Measurements from ENCODE around the gene NKAPL.
"Not testable (repeated sequence)": the region's sequence is repeated elsewhere in the genome, so short reads cannot be mapped to it uniquely, and the experiment has no call there.

NKAPL gene

GRCh38 chr6:28296520-28297060, 37.5 kb downstream of the NKAPL start:
- DNase-seq (ENCODE audit: low spot score): no peak

- no peak for DNase-seq (ENCODE audit: low spot score)
Measured at GRCh38 chr6:28303570-28303969, 44.5 kb downstream of the NKAPL start.

GRCh38 chr6:28306363-28306762, 47.3 kb downstream of the NKAPL start:
- DNase-seq (ENCODE audit: low spot score): not testable (repeated sequence)
